ENCODE results near the gene RHOJ. TPM values are rescaled to one million over a fixed set of nuclear protein-coding genes. Genes with fewer than 3 reads are reported as not detected.

Gene RHOJ
- total and polyA plus RNA-seq, 2 of the 13 experiments (the other 11 are each of a cell fraction or from before 2014, with no cell fraction given) = 0.22 to 1.3 TPM

- no peak for TF ChIP-seq MEIS1 (CRISPR knock-in tag; IDR thresholded peaks at IDR 0.05; ENCODE audit: borderline replicate concordance)
- TF ChIP-seq NR0B2 (CRISPR knock-in tag; IDR thresholded peaks at IDR 0.05) = no peak
- no peak for TF ChIP-seq FOXJ3 (CRISPR knock-in tag; IDR thresholded peaks at IDR 0.05; ENCODE audit: borderline replicate concordance)
These were observed 17.8 kb upstream of the RHOJ start (continued) for GRCh38 chr14:63186453-63186852.

GRCh38 chr14:63191211-63191610 is 13.0 kb upstream of the RHOJ start:
- no peak overlapping the region for H3K27ac ChIP-seq (ENCODE audit: extremely low read length, insufficient read depth, low read length)
- H3K79me2 ChIP-seq (ENCODE audit: insufficient read depth, low read length) = no peaks in the 10 kb centered on the region
- ATAC-seq = no peak
- H3K36me3 ChIP-seq (replicated peaks in 1 of 2; ENCODE audit: control insufficient read depth in 1 of 2, insufficient read depth in 2 of 2, low read length in 2 of 2) = no peaks in the 10 kb centered on the region
- no peaks in the 10 kb centered on the region; the same call in 1 of the 2 replicates for H3K9me3 ChIP-seq (ENCODE audit: low read length)
- no peaks in the 10 kb centered on the region for H3K4me1 ChIP-seq (ENCODE audit: insufficient read depth, low read length)
- BruUV-seq (replicated peaks) = no TSS peak
- WGBS (ENCODE audit: low lambda C conversion rate) = 0% methylated on average over 3 of the region's 3 CpGs
- H3K9ac ChIP-seq (ENCODE audit: insufficient read depth, low read depth, low read length) = no peak overlapping the region
- intact Hi-C loops (cut with micrococcal nuclease; ENCODE audit: unreplicated experiment) = no loop called here
- H3K27me3 ChIP-seq (ENCODE audit: control insufficient read depth in 1 of 2, insufficient read depth in 2 of 2, low read length in 2 of 2) = no peaks in the 10 kb centered on the region
- in situ Hi-C loops (cut with HindIII; ENCODE audit: extremely low pct_ligation_motif_present, low pct_unique_long_range_greater_than_20kb) = no loop called here
- no peak overlapping the region for H3K4me2 ChIP-seq (ENCODE audit: low read depth, low read length)
- H4K20me1 ChIP-seq (ENCODE audit: insufficient read depth, low read length) = no peaks in the 10 kb centered on the region
- CTCF ChIA-PET (ENCODE audit: low intra/inter-chr PET ratio, low total read pairs) = no interaction called here
- no peak overlapping the region for H2AFZ ChIP-seq (ENCODE audit: low read length)
- POLR2A ChIA-PET = no interaction called here
- DNase-seq (ENCODE audit: low spot score) = no peak
- no peak for FAIRE-seq
- no peak overlapping the region for H3K4me3 ChIP-seq (replicated peaks in 1 of 3; ENCODE audit: insufficient read depth in 1 of 3, low read depth in 2 of 3, low read length in 3 of 3)
- TF ChIP-seq ZNF761 (CRISPR knock-in tag; conservative IDR thresholded peaks at IDR 0.05) = no peak
- TF ChIP-seq GFI1 (CRISPR knock-in tag; IDR thresholded peaks at IDR 0.05; ENCODE audit: borderline replicate concordance) = no peak
- TF ChIP-seq FOSL1 (CRISPR knock-in tag; IDR thresholded peaks at IDR 0.05; ENCODE audit: borderline replicate concordance) = no peak
- TF ChIP-seq KMT2B (CRISPR knock-in tag; IDR thresholded peaks at IDR 0.05) = no peak
- no peak for TF ChIP-seq FUBP1 (CRISPR knock-in tag; IDR thresholded peaks at IDR 0.05; ENCODE audit: borderline replicate concordance)
- TF ChIP-seq ARNT (IDR thresholded peaks at IDR 0.05) = no peak
- no peak for TF ChIP-seq THAP8 (CRISPR knock-in tag; IDR thresholded peaks at IDR 0.05; ENCODE audit: borderline replicate concordance)
- TF ChIP-seq MTERF4 (CRISPR knock-in tag; IDR thresholded peaks at IDR 0.05) = no peak
- TF ChIP-seq BCLAF1 (IDR thresholded peaks at IDR 0.05) = no peak
- no peak for TF ChIP-seq ZFY (CRISPR knock-in tag; IDR thresholded peaks at IDR 0.05)
- TF ChIP-seq MAX (IDR thresholded peaks at IDR 0.05) = no peak
- no peak for TF ChIP-seq ZNF3 (CRISPR knock-in tag; IDR thresholded peaks at IDR 0.05)
- no peak for TF ChIP-seq E2F2 (CRISPR knock-in tag; IDR thresholded peaks at IDR 0.05; ENCODE audit: borderline replicate concordance)
